ENCODE measurements around the gene CNOT6L.
"Not testable (repeated sequence)": the region's sequence is repeated elsewhere in the genome, so short reads cannot be mapped to it uniquely, and the experiment has no call there.

- TF ChIP-seq CTCF, POLR2A (IDR thresholded peaks at IDR 0.05): not testable (repeated sequence)
These were observed 38.4 kb downstream of the CNOT6L start for GRCh38 chr4:77780762-77781161.
